Measurements from ENCODE around the gene TSPAN19.

- no peak for TF ChIP-seq FOXK2 (conservative IDR thresholded peaks at IDR 0.05 in 1 of 2, IDR thresholded peaks at IDR 0.05 in 1 of 2; ENCODE audit: low read depth in 2 of 2)
- TF ChIP-seq TAF7 (tag; IDR thresholded peaks at IDR 0.05), result no peak
- TF ChIP-seq RERE (CRISPR knock-in tag; IDR thresholded peaks at IDR 0.05; ENCODE audit: borderline replicate concordance), result no peak
- TF ChIP-seq EZH2 (IDR thresholded peaks at IDR 0.05; ENCODE audit: borderline replicate concordance, low read depth, low read length), result no peak
- TF ChIP-seq POLR2A (conservative IDR thresholded peaks at IDR 0.05), result no peak
- no peak for TF ChIP-seq SMC3 (conservative IDR thresholded peaks at IDR 0.05; ENCODE audit: insufficient read depth, low read depth, low read length)
Measured at GRCh38 chr12:85076688-85077430, 40.8 kb upstream of the TSPAN19 start.

All from K562 (cell line).